Measurements from ENCODE around the gene MYO1E.
A peak's percentile ranks its signal among the peaks of the same experiment; 100 is the strongest.

Gene MYO1E

GRCh38 chr15:59252137-59252536, 120.5 kb downstream of the MYO1E start:
- FAIRE-seq (no peak), DNase-seq (ENCODE audit: insufficient read length, low spot score) (no peak)
- TF ChIP-seq POLR2A (IDR thresholded peaks at IDR 0.05; ENCODE audit: low read depth, low read length): no peak

GRCh38 chr15:59251001-59251845, 121.4 kb downstream of the MYO1E start:
- DNase-seq (ENCODE audit: insufficient read length, low spot score): no peak
- TF ChIP-seq POLR2A (IDR thresholded peaks at IDR 0.05; ENCODE audit: low read depth, low read length): no peak
- FAIRE-seq: no peak

- DNase-seq (ENCODE audit: insufficient read length, low spot score) (no peak), FAIRE-seq (no peak)
- TF ChIP-seq POLR2A (IDR thresholded peaks at IDR 0.05; ENCODE audit: low read depth, low read length): no peak
These were observed 122.4 kb downstream of the MYO1E start for GRCh38 chr15:59250249-59250648.

GRCh38 chr15:59249816-59250215, 122.9 kb downstream of the MYO1E start:
- no peak for TF ChIP-seq POLR2A (IDR thresholded peaks at IDR 0.05; ENCODE audit: low read depth, low read length)
- FAIRE-seq: no peak
- DNase-seq (ENCODE audit: insufficient read length, low spot score): no peak

GRCh38 chr15:59247364-59247763, 125.3 kb downstream of the MYO1E start:
- DNase-seq (ENCODE audit: insufficient read length, low spot score) (peak; percentile 19), FAIRE-seq (no peak)
- TF ChIP-seq POLR2A (IDR thresholded peaks at IDR 0.05; ENCODE audit: low read depth, low read length): no peak

- FAIRE-seq: no peak
These were observed 127.1 kb downstream of the MYO1E start for GRCh38 chr15:59245559-59245958.

GRCh38 chr15:59244337-59244736, 128.3 kb downstream of the MYO1E start:
- no peak for TF ChIP-seq POLR2A (IDR thresholded peaks at IDR 0.05; ENCODE audit: low read depth, low read length)
- DNase-seq (ENCODE audit: insufficient read length, low spot score) (no peak), FAIRE-seq (no peak)

More at GRCh38 chr15:59245559-59245958, 127.1 kb downstream of the MYO1E start:
- no peak for TF ChIP-seq POLR2A (IDR thresholded peaks at IDR 0.05; ENCODE audit: low read depth, low read length)
- no peak for DNase-seq (ENCODE audit: insufficient read length, low spot score)

GRCh38 chr15:59243622-59244021, 129.0 kb downstream of the MYO1E start:
- no peak for FAIRE-seq
- no peak for DNase-seq (ENCODE audit: insufficient read length, low spot score)
- TF ChIP-seq POLR2A (IDR thresholded peaks at IDR 0.05; ENCODE audit: low read depth, low read length): no peak

GRCh38 chr15:59242649-59243048, 130.0 kb downstream of the MYO1E start:
- DNase-seq (ENCODE audit: insufficient read length, low spot score) (no peak), FAIRE-seq (no peak)
- no peak for TF ChIP-seq POLR2A (IDR thresholded peaks at IDR 0.05; ENCODE audit: low read depth, low read length)

GRCh38 chr15:59240036-59240435, 132.6 kb downstream of the MYO1E start:
- TF ChIP-seq POLR2A (IDR thresholded peaks at IDR 0.05; ENCODE audit: low read depth, low read length): no peak
- DNase-seq (ENCODE audit: insufficient read length, low spot score) (no peak), FAIRE-seq (no peak)

- no peak for TF ChIP-seq POLR2A (IDR thresholded peaks at IDR 0.05; ENCODE audit: low read depth, low read length)
- DNase-seq (ENCODE audit: insufficient read length, low spot score): no peak
- FAIRE-seq: no peak
These were observed 134.7 kb downstream of the MYO1E start for GRCh38 chr15:59237924-59238331.

- no peak for TF ChIP-seq POLR2A (IDR thresholded peaks at IDR 0.05; ENCODE audit: low read depth, low read length)
- no peak for DNase-seq (ENCODE audit: insufficient read length, low spot score)
- FAIRE-seq: no peak
These were observed 135.4 kb downstream of the MYO1E start for GRCh38 chr15:59237119-59237855.

- DNase-seq (ENCODE audit: insufficient read length, low spot score) (no peak), FAIRE-seq (no peak)
- no peak for TF ChIP-seq POLR2A (IDR thresholded peaks at IDR 0.05; ENCODE audit: low read depth, low read length)
These were observed 136.3 kb downstream of the MYO1E start for GRCh38 chr15:59236394-59236793.

GRCh38 chr15:59232476-59232875, 140.2 kb downstream of the MYO1E start:
- DNase-seq (ENCODE audit: insufficient read length, low spot score) (peak; percentile 7), FAIRE-seq (peak; percentile 23)
- TF ChIP-seq POLR2A (IDR thresholded peaks at IDR 0.05; ENCODE audit: low read depth, low read length): no peak
